ENCODE data around the gene FBXL13.

FBXL13 gene

GRCh38 chr7:102896585-102896984, 178.0 kb downstream of the FBXL13 start:
- no peak for DNase-seq (ENCODE audit: low read depth)

- DNase-seq (ENCODE audit: low read depth), result no peak
Observed at GRCh38 chr7:102895602-102896001, 179.0 kb downstream of the FBXL13 start.

GRCh38 chr7:102892631-102893278, 181.8 kb downstream of the FBXL13 start:
- DNase-seq (ENCODE audit: low read depth), result peak; percentile 63

DNA sequence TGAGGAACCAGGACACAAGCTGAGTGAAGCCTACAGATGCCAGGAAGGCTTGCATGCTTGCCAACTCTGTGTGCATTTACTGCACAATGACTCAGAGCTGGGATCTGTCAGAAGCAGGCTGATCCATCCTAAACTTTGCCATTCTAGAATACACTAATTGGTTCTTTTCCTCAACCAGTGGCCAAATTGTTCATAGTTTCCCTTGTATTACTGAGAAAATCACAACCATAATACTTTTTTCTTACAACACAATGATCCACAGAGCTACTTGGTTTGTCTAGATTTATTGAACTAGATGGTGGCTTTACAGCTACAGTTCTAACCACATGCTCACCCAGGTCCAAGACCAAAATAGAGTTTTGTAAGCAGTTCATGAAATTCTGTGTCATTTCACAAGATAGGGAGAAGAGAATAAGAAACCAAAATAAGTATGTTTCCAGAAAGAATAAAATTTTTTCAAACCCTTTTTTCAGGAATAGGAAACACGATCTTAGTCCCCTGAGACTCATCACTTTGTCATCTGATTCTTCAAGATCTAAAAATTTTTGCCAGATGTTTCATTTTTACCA, 182.8 kb downstream of the FBXL13 start:
- DNase-seq (ENCODE audit: low read depth), result peak; percentile 91

GRCh38 chr7:102890971-102891692, 183.5 kb downstream of the FBXL13 start:
- DNase-seq (ENCODE audit: low read depth), result no peak

GRCh38 chr7:102890292-102890970, 184.2 kb downstream of the FBXL13 start:
- DNase-seq (ENCODE audit: low read depth), result peak; percentile 76

GRCh38 chr7:102889851-102890250, 184.7 kb downstream of the FBXL13 start:
- DNase-seq (ENCODE audit: low read depth), result no peak

DNA sequence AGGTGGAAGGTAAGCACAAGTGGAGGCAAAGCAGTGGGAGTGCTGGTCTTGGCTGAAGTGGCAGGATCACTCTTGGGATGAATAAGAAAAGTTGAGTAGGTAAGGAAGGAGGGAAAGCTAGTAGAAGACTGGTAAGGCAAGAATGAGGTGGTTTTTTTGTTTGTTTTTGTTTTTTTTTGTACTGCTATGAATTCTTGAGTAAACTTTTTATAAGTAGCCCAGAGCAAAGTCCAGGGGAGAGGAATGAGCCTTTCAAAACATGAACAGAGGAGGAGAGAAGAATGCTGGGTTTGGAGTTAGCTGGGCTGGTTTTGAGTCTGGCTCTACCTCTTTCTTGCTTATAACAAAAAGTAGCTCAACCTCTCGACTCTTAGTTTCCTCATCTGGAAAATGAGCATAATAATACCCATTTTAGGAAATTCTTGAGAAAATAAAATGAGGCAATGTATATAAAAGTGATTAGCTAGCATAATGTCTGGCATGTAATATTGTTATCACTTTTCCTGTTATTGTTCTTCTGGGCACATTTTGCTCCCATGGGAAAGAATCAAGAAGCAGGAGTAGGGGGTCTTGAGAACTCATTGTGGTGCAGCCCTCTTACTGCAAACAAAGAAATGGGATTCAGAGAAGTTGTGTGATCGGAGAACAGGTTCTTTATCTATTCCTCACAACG, 185.9 kb downstream of the FBXL13 start:
- no peak for DNase-seq (ENCODE audit: low read depth)

DNA sequence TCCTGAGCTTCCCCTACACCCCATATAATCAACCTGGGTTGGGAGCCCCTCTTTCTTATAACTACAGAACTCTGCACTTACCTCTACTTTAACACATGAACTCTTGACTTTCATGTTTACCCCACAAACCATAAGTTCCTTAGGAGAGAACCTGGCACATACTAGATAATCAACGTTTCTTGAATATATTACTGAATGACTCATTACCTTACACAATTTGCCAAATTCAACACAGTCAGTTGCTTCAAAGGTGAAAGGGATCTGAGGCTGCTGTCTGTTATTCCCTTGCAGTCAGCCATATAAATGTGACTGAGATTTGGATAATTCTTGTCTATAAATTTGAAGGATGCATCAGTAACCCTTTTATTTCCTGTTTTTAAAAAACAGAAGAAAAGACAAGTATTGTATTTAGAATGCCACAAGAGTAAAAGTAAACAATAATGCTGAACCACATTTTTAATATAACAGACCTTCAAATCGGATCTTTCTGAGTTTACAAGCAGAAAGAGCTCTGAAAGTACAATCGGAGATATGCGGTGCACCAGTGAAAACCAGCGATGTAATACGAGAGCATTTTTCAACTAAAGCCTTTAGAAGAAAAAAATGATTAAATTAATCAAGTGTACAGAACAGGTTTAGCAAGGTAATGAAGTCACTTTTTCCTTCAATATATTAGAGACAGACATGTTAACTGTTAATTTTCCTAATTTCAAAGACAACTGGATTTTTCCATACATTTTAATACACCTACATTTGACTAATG, 191.3 kb downstream of the FBXL13 start:
- peak; percentile 68 for DNase-seq (ENCODE audit: low read depth)

DNA sequence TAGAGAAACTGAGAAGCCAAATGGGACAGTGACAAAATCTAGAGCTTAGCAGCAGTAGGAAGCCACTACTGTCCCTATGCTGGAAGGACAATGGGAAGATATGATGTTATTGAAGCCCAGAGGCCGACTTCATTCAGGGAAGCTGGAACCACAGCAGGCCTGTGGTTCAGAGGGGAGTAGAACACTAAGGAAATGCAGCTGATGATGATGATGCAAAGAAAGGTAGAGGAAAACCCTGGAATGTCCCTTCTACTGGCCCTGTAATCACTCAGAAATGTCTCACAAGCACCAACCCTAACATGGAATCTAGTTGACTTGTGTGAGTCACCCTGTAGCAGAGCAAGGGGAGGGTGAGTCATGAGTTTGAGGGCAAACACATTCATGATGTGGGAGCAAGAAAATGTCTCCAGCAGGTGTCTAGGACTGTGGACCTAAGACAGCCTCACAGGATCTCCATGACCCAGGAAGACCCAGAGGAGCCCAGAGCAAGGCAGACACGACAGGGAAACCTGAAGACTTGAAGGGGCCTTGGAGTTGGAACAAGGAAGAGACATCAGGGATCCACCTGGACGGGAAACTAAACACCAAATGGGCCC, 198.8 kb downstream of the FBXL13 start:
- DNase-seq (ENCODE audit: low read depth), result peak; percentile 100

DNA sequence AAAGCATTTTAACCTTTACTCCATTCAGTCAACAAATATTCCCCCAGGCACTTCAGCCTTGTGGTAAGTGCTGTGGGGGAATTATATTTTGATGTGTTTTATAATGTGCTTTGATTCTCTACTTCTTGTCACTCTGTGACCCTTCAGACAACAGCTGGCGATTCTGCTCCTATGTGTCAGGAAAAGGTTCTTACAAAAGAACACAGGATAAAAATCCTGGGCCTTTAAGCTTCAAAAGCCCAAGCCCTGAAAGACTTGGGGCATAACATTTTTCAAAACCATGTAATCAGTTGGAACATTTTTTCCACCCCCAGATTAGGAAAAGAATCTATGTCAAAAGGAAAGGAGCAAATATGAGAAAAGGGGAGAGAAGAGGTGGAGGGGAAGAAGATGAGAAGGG, 199.6 kb downstream of the FBXL13 start:
- DNase-seq (ENCODE audit: low read depth), result no peak

- peak; percentile 93 for DNase-seq (ENCODE audit: low read depth)
Observed at GRCh38 chr7:102874166-102874829, 200.3 kb downstream of the FBXL13 start.

DNA sequence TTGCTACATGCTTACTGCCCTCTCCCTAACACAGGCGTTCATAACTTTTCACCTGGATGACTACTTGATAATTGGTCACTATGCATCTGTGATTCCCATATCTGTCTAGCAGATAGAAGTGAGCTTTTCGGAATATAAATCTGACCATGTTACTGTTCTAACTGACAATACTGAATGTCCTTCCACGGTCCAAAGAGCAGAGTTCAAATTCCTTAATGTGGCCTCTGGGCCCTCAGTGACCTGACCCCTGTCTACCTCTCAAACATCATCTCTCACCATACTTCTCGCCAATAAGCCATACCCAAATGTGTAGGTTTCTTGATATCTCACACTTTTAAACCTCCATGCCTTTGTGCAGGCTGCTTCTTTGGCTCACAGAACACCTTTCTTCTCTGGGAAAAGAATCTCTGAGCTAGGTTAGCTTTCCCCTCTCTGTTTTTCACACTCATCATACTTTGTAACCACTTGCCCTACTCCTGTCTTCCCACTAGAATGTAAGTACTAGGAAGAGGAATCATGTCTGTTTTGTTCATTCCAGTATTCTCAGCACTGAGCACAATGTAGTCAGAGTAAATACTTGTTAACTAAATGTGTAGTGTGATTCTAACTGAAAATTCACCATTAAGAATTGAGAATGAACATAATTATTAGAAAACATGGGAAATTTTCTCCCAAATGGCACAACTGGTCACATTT, 201.0 kb downstream of the FBXL13 start:
- no peak for DNase-seq (ENCODE audit: low read depth)

GRCh38 chr7:102872460-102872859, 202.1 kb downstream of the FBXL13 start:
- peak; percentile 96 for DNase-seq (ENCODE audit: low read depth)

GRCh38 chr7:102869195-102869594, 205.4 kb downstream of the FBXL13 start:
- DNase-seq (ENCODE audit: low read depth), result no peak

- DNase-seq (ENCODE audit: low read depth), result no peak
Observed at GRCh38 chr7:102866535-102867215, 207.9 kb downstream of the FBXL13 start.

DNA sequence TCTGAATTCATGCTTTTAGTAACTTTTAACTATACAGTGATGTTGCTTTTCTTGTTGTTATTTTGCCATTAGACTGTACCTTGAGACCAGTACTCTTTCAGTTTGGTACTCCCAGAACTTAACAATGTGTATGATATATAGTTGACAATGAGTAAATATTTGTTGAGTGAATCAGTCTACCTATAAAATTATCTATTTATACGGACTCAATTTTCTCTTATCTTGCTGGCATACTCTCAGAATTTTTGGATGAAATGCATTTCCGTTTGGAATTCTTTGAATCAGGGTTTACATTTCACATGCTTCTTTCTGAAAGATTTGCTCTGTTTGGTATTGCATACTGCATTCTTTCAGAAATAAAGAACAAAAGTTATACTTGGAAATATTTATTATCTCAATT, 209.6 kb downstream of the FBXL13 start:
- no peak for DNase-seq (ENCODE audit: low read depth)

DNA sequence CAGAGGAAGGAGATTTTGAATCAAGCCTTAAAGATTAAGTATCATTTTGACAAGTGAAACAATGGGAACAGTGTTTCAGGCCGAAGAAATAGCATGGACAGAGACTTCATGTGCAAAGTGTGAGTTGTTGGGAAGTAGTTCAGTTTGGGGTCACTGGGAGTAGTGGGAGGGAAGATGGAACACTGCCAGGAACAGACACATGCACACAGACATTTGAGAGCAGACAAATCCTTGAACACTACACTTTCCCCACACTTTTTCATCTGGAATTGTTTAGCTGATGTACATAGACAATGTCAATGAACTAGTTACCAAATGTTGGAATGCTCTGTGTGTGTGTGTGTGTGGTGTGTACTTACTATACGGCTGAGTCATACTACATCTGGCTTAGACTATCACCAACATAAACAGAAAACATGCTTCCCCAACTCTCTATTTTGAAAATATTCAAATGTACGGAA, 214.2 kb downstream of the FBXL13 start:
- DNase-seq (ENCODE audit: low read depth), result peak; percentile 64

- no peak for DNase-seq (ENCODE audit: low read depth)
Observed at GRCh38 chr7:102859799-102860125, 214.8 kb downstream of the FBXL13 start.
